Brain microvascular endothelial cell (primary cell): ENCODE data around the gene RAB35.

Experiments
- DNase-seq: peaks from one replicate; pipeline ENCODE4 v3.0.0-alpha.2; 2020
- H3K27ac ChIP-seq: fragments of 250-450 bp; sonication (Bioruptor Pico); 2 replicates; pipeline ENCODE4 v1.5.1; 2020; ENCODE audit warnings: mild to moderate bottlenecking, moderate library complexity
- H3K27me3 ChIP-seq: fragments of 250-450 bp; sonication (Bioruptor Pico); replicated peaks from 2 replicates; pipeline ENCODE4 v1.5.1; 2020; ENCODE audit warnings: mild to moderate bottlenecking
- H3K36me3 ChIP-seq: fragments of 250-450 bp; sonication (Bioruptor Pico); replicated peaks from 2 replicates; pipeline ENCODE4 v1.5.1; 2020; ENCODE audit warnings: mild to moderate bottlenecking
- H3K4me3 ChIP-seq: 2 replicates; pipeline ENCODE4 v1.5.1; 2011; ENCODE audit warnings: low read depth, mild to moderate bottlenecking, control low read depth, low read length, moderate library complexity
- in situ Hi-C: cut with HindIII; loops from 2 replicates; pipeline ENCODE4 v1.10.0; 2017; ENCODE audit warnings: low sequenced_read_pairs, low pct_ligation_motif_present
- TF ChIP-seq, protein P1 (sequence below): IDR thresholded peaks from 2 replicates; pipeline ENCODE4 v1.5.1; 2011; ENCODE audit warnings: low read depth, mild to moderate bottlenecking, moderate library complexity, low read length, control low read depth, inconsistent platforms; ENCODE audit errors: missing control alignments

Gene RAB35

DNA sequence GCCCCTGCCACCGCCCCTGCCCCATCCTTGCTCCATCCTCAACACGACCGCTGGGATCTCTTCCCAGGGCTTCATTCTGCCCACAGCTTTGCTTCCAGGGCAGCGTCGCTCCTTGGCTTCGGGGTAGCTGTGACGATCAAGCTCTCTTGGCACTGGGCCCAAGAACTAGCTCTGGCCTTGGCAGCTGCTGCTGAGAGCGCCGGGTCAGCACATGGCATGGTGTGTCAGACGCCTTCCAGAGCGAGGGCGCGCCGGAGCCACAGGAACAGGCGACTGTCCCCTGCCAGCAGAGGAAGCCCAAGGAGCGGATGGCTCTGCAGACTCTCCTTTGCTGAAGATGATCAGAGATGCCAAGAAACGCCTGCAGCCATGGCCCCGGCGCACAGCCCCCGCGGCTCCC, 15.9 kb downstream of the RAB35 start:
- no peak overlapping the region for H3K4me3 ChIP-seq

DNA sequence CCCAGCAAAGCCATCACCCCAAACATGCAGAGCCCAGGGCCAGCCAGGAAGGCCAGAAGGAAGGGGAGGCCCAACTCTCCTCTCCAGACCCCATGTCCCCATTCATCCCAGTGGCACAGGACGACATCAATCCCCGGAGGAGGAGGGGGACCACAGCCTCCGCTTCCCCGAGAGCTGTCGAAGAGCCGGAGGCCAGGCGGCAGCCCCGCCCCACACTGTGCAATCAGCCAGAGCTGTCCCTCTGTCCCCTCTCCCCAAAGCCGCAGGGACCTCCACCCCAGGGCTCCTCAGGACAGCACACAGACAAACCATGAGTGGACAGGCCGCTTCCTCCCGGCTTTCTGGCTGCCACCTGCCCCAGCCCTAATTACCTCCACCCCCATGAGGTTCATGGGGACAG, 16.8 kb downstream of the RAB35 start:
- H3K27ac ChIP-seq = no peak overlapping the region
- no peak overlapping the region for H3K4me3 ChIP-seq
- peaks cover 62% of the 10 kb centered on the region for H3K36me3 ChIP-seq
- DNase-seq = no peak
- H3K27me3 ChIP-seq = no peaks in the 10 kb centered on the region
- TF ChIP-seq, protein P1, sequence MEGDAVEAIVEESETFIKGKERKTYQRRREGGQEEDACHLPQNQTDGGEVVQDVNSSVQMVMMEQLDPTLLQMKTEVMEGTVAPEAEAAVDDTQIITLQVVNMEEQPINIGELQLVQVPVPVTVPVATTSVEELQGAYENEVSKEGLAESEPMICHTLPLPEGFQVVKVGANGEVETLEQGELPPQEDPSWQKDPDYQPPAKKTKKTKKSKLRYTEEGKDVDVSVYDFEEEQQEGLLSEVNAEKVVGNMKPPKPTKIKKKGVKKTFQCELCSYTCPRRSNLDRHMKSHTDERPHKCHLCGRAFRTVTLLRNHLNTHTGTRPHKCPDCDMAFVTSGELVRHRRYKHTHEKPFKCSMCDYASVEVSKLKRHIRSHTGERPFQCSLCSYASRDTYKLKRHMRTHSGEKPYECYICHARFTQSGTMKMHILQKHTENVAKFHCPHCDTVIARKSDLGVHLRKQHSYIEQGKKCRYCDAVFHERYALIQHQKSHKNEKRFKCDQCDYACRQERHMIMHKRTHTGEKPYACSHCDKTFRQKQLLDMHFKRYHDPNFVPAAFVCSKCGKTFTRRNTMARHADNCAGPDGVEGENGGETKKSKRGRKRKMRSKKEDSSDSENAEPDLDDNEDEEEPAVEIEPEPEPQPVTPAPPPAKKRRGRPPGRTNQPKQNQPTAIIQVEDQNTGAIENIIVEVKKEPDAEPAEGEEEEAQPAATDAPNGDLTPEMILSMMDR = no peak
- in situ Hi-C loops = no loop called here

More for the DNA sequence above, 15.9 kb downstream of the RAB35 start:
- no peak for DNase-seq
- Histone ChIP-seq H3K36me3 (peaks cover 65% of the 10 kb centered on the region), H3K27ac (no peak overlapping the region), H3K27me3 (no peaks in the 10 kb centered on the region)
- TF ChIP-seq, protein P1 = no peak
- in situ Hi-C loops = no loop called here

DNA sequence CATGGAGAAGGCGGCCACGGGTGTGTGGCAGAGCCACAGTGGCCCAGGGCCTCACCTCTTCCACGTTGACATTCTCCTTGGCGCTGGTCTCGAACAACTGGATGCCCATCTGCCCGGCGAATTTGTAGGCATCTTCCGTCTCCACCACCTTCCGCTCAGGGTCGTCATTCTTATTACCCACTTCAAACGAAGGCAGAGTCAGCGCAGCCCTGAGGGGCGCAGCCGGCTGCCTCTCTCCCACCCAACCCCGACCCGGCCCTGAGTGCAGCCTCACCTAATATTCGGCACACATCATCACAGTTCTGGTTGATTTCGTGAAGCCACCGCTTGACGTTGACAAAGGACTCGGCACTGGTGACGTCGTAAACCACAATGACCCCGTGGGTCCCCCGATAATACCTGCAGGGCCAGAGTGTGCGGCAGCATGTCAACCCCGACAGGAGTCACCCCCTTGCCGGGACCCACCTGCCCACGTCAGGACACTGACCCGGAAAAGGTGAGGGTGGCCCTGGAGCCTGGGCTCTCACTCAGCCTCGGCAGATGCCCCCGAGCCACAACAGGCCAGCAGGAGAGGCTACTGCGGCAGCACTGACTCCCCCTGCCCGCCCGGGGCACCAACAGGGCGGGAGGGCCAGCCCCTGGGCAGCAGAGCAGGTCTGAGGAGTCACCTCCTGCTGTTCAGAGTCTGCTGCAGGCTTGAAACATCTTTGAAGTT, 17.6 kb downstream of the RAB35 start:
- Histone ChIP-seq H3K4me3 (no peak overlapping the region), H3K27me3 (no peaks in the 10 kb centered on the region), H3K36me3 (peaks cover 57% of the 10 kb centered on the region), H3K27ac (no peak overlapping the region)
- TF ChIP-seq, protein P1 = no peak
- no peak for DNase-seq
- in situ Hi-C loops = no loop called here

DNA sequence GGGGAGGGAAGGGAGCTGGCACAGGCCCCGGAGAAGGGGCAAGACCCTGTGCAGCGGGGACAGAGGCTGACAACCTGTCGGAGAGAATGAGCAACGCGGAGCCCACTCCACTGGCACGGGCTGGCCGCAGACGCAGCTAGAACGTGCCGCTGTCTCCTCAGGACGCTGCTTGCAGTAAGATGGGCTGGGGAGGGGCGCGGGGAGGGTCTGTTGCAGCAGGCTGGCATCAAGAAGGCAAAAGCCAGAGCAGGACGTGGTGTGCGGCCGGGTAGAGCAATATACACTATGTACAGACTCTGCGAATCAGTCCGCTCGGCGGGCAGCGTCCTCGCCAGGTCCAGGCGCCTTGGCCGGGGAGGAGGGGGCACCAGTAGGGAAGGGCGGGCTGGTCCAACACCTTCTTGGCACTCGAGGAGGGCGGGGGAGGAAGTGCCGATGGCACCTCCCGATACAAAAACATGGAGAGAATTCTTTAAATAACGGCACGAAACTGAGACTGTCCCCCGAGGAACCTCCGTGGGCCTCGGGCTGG, 19.8 kb downstream of the RAB35 start:
- H3K27ac ChIP-seq = no peak overlapping the region
- in situ Hi-C loops = no loop called here
- H3K4me3 ChIP-seq = no peak overlapping the region
- peaks cover 42% of the 10 kb centered on the region for H3K36me3 ChIP-seq
- H3K27me3 ChIP-seq = no peaks in the 10 kb centered on the region
- DNase-seq = no peak
- TF ChIP-seq, protein P1 = no peak

DNA sequence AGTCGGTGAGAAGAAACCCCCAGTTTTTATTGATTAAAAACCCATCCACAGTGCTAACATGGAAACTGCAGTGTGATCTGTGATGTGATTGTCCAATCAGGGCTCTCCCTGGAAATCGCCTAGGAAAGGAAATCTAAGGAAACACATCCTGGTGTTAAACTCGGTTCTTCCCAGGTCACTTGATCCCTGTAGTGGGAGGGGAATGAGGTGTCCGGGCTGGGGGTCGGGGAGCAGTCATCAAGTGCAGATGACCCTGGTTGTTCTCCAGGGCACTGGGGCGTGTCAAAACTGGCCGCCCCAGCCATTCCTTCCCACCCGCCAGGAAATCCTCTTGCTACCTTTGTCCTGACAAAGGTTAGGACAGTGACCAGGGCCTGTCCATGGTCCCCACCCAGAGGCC, 20.8 kb downstream of the RAB35 start:
- H3K27me3 ChIP-seq = no peaks in the 10 kb centered on the region
- H3K27ac ChIP-seq = no peak overlapping the region
- TF ChIP-seq, protein P1 = no peak
- peaks cover 38% of the 10 kb centered on the region for H3K36me3 ChIP-seq
- in situ Hi-C loops = no loop called here
- H3K4me3 ChIP-seq = no peak overlapping the region
- no peak for DNase-seq
